ENCODE results near the gene LYZL6.

DNA sequence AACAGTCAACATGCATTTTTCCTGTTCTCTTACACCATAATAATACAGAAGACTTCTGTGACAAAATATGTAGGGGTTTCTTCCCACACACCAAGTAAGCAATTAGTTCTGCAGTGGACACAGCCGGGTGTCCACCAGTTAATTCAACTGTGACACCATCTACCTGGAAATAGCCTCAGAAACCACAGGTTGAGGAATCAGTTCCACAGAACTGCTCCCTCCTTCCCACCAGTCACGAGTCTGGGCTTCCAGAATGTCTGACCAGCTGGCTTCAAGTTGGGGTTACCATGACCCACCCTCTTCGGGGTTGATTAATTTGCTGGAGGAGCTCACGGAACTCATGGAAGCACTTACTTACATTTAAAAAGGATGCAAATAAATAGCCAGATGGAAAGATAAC lies 49.8 kb downstream of the LYZL6 start:
- no peak for TF ChIP-seq GABPA (IDR thresholded peaks at IDR 0.05; ENCODE audit: low read depth)
- TF ChIP-seq CTCF (IDR thresholded peaks at IDR 0.05; ENCODE audit: insufficient read depth, low read length) = no peak
